ENCODE measurements around the gene SMC3.

SMC3 gene

GRCh38 chr10:110612087-110612486, 44.6 kb downstream of the SMC3 start:
- Histone ChIP-seq H3K36me3 (peaks cover 10% of the 10 kb centered on the region), H3K9ac (no peak overlapping the region), H3K9me3 (no peaks in the 10 kb centered on the region), H3K4me3 (no peak overlapping the region), H3K27ac (no peak overlapping the region), H4K20me1 (no peaks in the 10 kb centered on the region), H3K4me2 (no peak overlapping the region), H3K4me1 (no peaks in the 10 kb centered on the region), H3K27me3 (no peaks in the 10 kb centered on the region)
- no peak for TF ChIP-seq Cebpa-rat (IDR thresholded peaks at IDR 0.05)

DNA sequence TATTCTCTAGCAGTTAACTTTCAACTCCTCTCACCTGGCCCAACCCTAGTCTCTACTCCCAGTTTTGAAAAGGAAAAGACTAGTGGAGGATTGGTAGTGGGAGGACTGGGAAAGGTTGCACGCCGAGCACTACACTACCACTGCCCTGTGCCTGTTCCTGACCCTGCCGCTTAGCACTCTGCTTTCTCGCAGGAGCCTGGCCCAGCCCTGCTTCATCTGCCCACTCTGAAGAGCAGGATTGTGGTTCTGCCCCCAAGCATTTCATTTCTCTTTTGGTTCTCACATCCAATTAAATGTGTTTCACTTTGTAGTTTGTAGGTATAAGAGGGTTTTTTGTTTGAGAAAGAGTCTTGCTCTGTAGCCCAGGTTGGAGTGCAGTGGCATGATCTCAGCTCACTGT, 45.1 kb downstream of the SMC3 start:
- Histone ChIP-seq H3K27me3 (no peaks in the 10 kb centered on the region), H3K9ac (no peak overlapping the region), H3K4me2 (no peak overlapping the region), H3K9me3 (no peaks in the 10 kb centered on the region), H3K4me3 (no peak overlapping the region), H3K4me1 (no peaks in the 10 kb centered on the region; the same call in 1 of the 2 replicates), H4K20me1 (no peaks in the 10 kb centered on the region), H3K36me3 (peaks cover 4% of the 10 kb centered on the region; the same call in 1 of the 2 replicates), H3K27ac (no peak overlapping the region)
- no peak for TF ChIP-seq Cebpa-rat (IDR thresholded peaks at IDR 0.05)

DNA sequence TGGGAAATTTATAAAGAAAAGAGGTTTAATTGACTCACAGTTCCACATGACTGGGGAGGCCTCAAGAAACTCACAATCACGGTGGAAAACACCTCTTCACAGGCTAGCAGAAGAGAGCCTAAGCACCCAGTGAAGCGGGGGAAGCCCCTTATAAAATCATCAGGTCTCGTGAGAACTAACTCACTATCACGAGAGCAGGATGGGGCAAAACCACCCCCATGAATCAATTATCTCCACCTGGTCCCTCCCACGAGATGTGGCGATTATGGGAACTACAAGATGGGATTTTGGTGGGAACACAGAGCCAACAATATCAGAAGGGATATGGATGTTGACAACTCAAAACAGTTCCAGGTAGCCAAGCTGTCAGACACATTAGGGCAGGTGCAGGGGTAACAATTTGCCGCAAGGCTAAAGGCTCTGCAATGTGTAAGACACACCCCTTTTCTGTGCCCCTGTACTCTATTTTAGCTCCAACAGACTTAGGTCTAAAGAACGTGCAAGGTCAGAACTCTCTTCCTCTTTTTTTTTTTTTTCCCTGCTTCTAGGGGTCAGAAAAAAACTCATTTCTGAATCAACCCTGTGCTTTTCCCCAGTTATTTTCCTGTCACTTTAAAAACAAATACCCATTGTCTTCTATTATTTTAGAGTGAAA, 46.0 kb downstream of the SMC3 start:
- Histone ChIP-seq H3K36me3 (no peaks in the 10 kb centered on the region), H3K4me3 (no peak overlapping the region), H3K4me1 (no peaks in the 10 kb centered on the region; the same call in 1 of the 2 replicates), H3K4me2 (no peak overlapping the region), H4K20me1 (no peaks in the 10 kb centered on the region), H3K9ac (no peak overlapping the region), H3K27ac (no peak overlapping the region), H3K27me3 (no peaks in the 10 kb centered on the region), H3K9me3 (no peaks in the 10 kb centered on the region)
- no peak for TF ChIP-seq Cebpa-rat (IDR thresholded peaks at IDR 0.05)

GRCh38 chr10:110613996-110614495, 46.6 kb downstream of the SMC3 start:
- no peak overlapping the region for H3K27ac ChIP-seq
- no peak overlapping the region for H3K9ac ChIP-seq
- no peaks in the 10 kb centered on the region for H3K27me3 ChIP-seq
- no peak overlapping the region for H3K4me2 ChIP-seq
- no peaks in the 10 kb centered on the region for H3K36me3 ChIP-seq
- no peak for TF ChIP-seq Cebpa-rat (IDR thresholded peaks at IDR 0.05)
- no peaks in the 10 kb centered on the region for H4K20me1 ChIP-seq
- no peaks in the 10 kb centered on the region; the same call in 1 of the 2 replicates for H3K4me1 ChIP-seq
- H3K9me3 ChIP-seq = no peaks in the 10 kb centered on the region
- no peak overlapping the region for H3K4me3 ChIP-seq

DNA sequence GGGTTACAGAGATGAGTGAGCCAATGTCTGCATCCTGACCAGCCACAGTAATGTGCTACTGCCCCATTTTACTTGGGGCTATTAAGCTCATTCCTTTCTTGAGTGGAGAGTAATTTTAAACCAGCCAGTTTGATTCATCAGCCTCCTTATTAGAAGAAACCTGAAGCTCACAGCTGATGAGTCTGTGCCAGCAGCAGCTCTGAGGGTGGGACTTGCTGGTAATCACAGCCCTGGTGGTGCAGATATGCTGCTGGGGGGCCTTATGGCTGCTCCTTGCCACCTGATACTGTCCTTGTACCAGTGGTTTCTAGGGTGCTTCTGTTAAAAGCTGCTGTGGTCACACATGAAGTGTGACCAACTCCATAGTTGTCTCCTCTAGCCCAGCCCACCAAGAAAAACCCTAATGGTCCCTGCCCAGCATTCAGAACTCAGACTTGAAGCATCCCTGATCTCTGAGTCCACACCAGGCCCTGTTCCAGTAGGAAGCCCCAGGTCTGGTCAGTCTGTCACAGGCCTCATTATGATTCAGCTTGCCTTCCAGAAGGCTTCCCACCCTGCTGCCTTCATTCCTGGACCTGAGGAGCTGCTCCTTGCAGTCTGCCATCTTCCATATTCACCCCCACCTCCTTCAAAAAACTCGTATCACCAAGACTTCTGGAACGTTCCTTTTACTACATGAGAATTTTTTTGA, 47.7 kb downstream of the SMC3 start:
- Histone ChIP-seq H3K36me3 (no peaks in the 10 kb centered on the region), H4K20me1 (no peaks in the 10 kb centered on the region), H3K27ac (no peak overlapping the region), H3K9me3 (no peaks in the 10 kb centered on the region), H3K9ac (no peak overlapping the region), H3K4me2 (no peak overlapping the region), H3K4me3 (no peak overlapping the region), H3K4me1 (no peaks in the 10 kb centered on the region; the same call in 1 of the 2 replicates), H3K27me3 (no peaks in the 10 kb centered on the region)
- TF ChIP-seq Cebpa-rat (IDR thresholded peaks at IDR 0.05) = no peak

- Histone ChIP-seq H4K20me1 (no peaks in the 10 kb centered on the region), H3K9me3 (no peaks in the 10 kb centered on the region), H3K4me3 (no peak overlapping the region), H3K9ac (no peak overlapping the region), H3K36me3 (no peaks in the 10 kb centered on the region), H3K4me1 (no peaks in the 10 kb centered on the region; the same call in 1 of the 2 replicates), H3K4me2 (no peak overlapping the region), H3K27ac (no peak overlapping the region), H3K27me3 (no peaks in the 10 kb centered on the region)
- TF ChIP-seq Cebpa-rat (IDR thresholded peaks at IDR 0.05) = no peak
Observed at GRCh38 chr10:110616493-110617033, 49.1 kb downstream of the SMC3 start.

- H3K36me3 ChIP-seq = no peaks in the 10 kb centered on the region
- no peaks in the 10 kb centered on the region; the same call in 1 of the 2 replicates for H3K4me1 ChIP-seq
- no peaks in the 10 kb centered on the region for H3K9me3 ChIP-seq
- H3K27me3 ChIP-seq = no peaks in the 10 kb centered on the region
- H3K27ac ChIP-seq = no peak overlapping the region
- H4K20me1 ChIP-seq = no peaks in the 10 kb centered on the region
- no peak overlapping the region for H3K4me2 ChIP-seq
- TF ChIP-seq Cebpa-rat (IDR thresholded peaks at IDR 0.05) = no peak
- H3K9ac ChIP-seq = no peak overlapping the region
- H3K4me3 ChIP-seq = no peak overlapping the region
Observed at GRCh38 chr10:110617425-110618229, 50.1 kb downstream of the SMC3 start.

DNA sequence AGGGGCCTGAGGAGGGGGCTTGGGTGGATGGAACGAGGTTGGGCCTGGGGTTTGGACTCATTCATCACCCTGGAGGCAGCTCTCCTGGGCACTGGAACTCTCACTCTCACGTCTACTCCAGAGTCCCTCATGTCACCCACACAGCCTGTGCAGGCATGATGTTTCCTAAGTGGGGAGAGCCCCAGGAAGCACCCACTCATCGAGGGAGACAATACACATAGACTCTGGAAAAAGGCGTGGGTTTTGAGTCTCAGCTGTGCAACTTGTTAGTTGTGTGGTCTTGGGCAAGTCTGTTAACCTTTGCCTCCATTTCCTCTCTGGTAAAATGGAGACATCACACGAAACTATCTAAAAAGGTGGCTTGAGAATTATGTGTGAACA, 50.7 kb downstream of the SMC3 start:
- Histone ChIP-seq H3K4me2 (no peak overlapping the region), H4K20me1 (no peaks in the 10 kb centered on the region), H3K4me3 (no peak overlapping the region), H3K27ac (no peak overlapping the region), H3K9me3 (no peaks in the 10 kb centered on the region), H3K4me1 (no peaks in the 10 kb centered on the region; the same call in 1 of the 2 replicates), H3K36me3 (no peaks in the 10 kb centered on the region), H3K27me3 (no peaks in the 10 kb centered on the region), H3K9ac (no peak overlapping the region)
- TF ChIP-seq Cebpa-rat (IDR thresholded peaks at IDR 0.05) = no peak

DNA sequence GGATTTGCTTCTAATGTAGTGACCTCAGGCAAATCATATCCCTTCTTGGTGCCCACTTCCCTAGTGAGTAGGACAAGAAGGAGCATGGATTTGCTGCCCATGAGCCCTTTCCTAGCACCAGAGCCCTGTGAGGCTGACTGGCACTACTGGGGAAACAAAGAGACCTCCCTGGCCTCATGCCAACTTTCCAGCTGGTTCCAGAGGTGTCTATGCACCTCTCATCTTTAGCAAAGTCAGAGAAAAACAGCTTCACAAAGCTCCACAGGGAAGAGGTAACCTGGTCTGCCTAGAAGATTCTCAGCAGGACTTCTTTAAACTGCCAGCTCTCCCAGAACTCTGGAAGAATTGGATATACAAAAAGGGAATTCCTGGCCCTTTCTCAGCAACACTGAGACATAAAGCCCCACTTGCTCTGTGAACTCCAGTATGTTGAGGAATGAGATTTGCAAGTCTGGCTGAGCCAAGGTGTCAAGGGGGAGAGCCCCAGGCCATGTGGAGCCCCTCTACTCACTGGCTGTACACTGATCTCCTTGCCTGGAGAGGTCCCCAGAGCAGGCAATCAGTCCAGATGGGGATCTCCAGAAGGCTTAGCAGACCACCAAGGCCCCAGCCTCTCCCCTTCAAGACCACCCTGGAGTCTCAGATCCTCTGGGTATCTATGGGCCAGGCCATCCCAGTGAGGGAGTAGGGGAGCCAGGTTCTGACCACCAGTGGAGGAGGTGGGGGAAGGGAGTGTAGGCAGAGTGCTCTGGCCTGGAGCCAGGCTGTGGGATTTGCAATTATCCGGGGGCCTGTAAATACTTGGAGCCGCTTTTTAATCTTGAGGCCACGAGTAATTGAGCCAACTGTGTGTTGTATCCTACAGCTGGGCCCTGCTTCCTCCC, 52.3 kb downstream of the SMC3 start:
- Histone ChIP-seq H3K27ac (no peak overlapping the region), H3K4me3 (no peak overlapping the region), H3K9me3 (no peaks in the 10 kb centered on the region), H4K20me1 (no peaks in the 10 kb centered on the region), H3K4me1 (no peaks in the 10 kb centered on the region; the same call in 1 of the 2 replicates), H3K9ac (no peak overlapping the region), H3K36me3 (no peaks in the 10 kb centered on the region), H3K4me2 (no peak overlapping the region), H3K27me3 (no peaks in the 10 kb centered on the region)
- TF ChIP-seq Cebpa-rat (IDR thresholded peaks at IDR 0.05) = no peak
